HG03095 (cell line): ENCODE results near the gene IKZF3.
"Not testable (repeated sequence)": the region's sequence is repeated elsewhere in the genome, so short reads cannot be mapped to it uniquely, and the experiment has no call there.

ENCODE experiments used
- ATAC-seq: cut with Tn5 transposase; IDR thresholded peaks from one replicate; pipeline ENCODE4 v1.9.1; 2021; ENCODE audit warnings: moderate library complexity; ENCODE audit not compliant: unreplicated experiment

The IKZF3 gene

DNA sequence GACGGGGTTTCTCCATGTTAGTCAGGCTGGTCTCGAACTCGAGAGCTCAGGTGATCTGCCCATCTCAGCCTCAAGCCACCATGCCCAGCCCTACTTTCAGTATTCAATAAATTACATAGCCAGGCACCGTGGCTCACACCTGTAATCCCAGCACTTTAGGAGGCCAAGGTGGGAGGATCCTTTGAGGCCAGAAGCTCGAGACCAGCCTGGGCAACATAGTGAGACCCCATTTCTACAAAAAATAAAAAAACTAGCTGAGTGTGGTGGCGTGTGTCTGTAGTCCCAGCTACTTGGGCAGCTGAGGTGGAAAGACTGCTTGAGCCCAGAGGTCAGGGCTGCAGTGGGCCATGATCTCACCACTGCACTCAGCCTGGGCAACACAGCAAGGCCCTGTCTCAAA, 142.0 kb downstream of the IKZF3 start:
- ATAC-seq: no peak

DNA sequence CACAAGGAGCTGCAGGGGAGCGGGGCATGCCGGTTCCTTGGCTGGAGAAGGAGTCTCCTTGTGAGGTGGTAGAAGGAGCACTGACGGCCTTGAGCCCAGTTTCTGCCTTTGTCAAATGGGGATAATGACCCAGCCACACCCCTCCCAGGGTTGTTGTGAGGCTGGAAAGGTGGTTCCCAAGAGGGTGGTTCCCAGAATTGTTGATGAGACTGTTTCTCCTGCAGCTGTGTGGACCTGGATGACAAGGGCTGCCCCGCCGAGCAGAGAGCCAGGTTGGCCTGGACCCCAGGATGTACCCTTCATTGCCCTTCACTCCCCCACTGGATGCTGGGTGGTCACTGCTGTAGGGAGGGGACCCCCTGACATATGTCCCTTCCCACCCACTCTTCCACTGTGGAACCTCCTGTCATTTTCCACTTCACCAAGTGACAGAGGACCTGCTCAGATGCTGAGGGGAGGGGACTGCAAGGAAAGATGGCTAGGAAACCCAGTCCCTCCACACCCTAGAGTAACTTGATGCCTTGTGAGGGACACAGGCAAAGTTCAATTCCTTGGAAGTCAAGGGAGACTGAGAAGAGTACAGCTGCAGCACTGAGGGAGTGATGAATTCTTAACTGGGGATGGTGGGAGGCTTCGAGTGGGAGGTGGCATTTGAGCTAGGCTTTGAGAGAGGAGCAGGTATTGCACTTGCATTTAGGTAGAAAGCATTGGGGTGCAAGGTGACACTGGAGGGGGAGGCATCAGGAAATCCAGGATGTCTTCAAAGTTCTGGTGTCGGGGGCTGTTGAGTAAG, 144.4 kb downstream of the IKZF3 start:
- no peak for ATAC-seq

- ATAC-seq: no peak
Measured at GRCh38 chr17:39717660-39718059, 146.5 kb downstream of the IKZF3 start.

DNA sequence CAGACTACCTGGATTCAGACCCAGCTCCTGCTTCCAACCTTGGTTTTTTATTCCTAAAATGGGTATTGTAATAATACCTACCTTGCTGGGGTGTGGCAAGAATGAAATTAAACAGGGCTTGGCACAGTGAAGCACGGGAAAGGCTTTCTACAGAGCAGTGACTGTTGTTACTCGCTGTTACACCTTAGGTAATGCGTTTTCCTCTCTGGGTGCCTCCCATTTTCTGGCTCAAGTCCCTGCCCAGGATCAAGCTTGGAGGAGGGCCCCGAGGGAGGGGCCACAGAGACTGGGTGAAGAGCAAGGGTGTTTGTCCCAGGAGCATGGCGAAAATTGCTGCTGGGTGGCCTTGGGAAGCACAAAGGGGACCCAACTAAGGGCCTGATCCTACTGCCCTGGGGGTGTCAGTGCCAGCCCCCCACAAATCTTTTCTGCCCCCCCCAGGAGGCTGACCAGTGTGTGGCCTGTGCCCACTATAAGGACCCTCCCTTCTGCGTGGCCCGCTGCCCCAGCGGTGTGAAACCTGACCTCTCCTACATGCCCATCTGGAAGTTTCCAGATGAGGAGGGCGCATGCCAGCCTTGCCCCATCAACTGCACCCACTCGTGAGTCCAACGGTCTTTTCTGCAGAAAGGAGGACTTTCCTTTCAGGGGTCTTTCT, 147.1 kb downstream of the IKZF3 start:
- no peak for ATAC-seq

GRCh38 chr17:39716073-39716818, 147.9 kb downstream of the IKZF3 start:
- ATAC-seq: no peak

GRCh38 chr17:39715375-39716072, 148.6 kb downstream of the IKZF3 start:
- no peak for ATAC-seq

DNA sequence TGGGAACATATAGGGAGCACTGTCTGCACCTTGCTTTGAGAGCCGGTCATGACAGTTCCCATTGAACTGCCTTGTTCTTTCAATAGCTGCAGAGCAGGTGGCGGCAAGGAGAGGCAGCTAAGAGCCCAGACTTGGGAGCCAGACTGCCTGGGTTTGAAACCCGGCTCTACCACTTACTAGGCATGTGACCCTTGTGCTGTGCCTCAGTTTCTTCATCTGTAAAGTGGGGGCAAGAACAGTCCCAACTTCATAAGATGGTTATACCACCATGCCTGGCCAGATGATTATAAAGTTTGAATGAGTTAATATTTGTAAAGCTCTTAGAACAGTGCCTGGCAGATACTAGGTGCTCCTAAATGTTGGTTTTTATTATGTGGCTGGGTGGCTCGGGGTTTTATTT, 149.9 kb downstream of the IKZF3 start:
- ATAC-seq: no peak

- no peak for ATAC-seq
Measured at GRCh38 chr17:39711851-39712250, 152.3 kb downstream of the IKZF3 start.

- ATAC-seq: not testable (repeated sequence)
Measured at GRCh38 chr17:39711071-39711470, 153.0 kb downstream of the IKZF3 start.

- ATAC-seq: no peak
Measured at GRCh38 chr17:39709998-39710964, 153.8 kb downstream of the IKZF3 start.

DNA sequence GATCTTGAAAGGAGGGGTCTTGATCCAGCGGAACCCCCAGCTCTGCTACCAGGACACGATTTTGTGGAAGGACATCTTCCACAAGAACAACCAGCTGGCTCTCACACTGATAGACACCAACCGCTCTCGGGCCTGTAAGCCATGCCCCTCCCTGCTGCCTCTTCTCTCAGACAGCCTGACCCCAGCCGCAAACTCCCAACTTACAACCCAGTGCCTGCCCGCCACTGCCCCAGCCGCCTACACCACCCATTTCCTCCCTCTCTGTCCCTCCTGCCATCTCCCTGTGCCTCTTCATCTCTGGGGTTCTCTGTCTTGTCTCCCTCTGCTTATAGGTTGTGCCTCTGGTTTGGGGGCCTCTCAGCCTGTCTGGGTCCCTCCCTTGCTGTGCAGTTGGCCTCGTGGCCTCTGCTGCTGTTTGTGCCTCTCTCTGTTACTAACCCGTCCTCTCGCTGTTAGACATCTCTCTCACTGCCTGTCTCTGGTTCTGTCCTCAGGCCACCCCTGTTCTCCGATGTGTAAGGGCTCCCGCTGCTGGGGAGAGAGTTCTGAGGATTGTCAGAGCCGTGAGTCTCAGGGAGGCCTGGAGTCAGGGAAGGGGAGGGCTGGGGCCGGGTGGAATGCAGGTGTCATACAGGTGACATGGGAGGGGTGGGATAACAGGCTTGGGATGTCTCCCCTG, 154.7 kb downstream of the IKZF3 start:
- no peak for ATAC-seq
